BE2C (cell line): Measurements from ENCODE around the gene SCD.
A peak's percentile ranks its signal among the peaks of the same experiment; 100 is the strongest.

Experiments used
- DNase-seq: peaks from one replicate; pipeline ENCODE4 v3.0.0-alpha.2; 2020
- H3K27me3 ChIP-seq: fragments of 250-450 bp; sonication (Bioruptor Pico); 2 replicates; pipeline ENCODE4 v1.5.1; 2020; ENCODE audit warnings: mild to moderate bottlenecking
- H3K36me3 ChIP-seq: fragments of 250-450 bp; sonication (Bioruptor Pico); 2 replicates; pipeline ENCODE4 v1.5.1; 2020; ENCODE audit warnings: mild to moderate bottlenecking
- H3K4me1 ChIP-seq: fragments of 250-450 bp; sonication (Bioruptor Pico); 2 replicates; pipeline ENCODE4 v1.5.1; 2020
- H3K4me3 ChIP-seq: 2 replicates; pipeline ENCODE4 v1.5.1; 2011; ENCODE audit warnings: low read depth, low read length
- H3K9me3 ChIP-seq: fragments of 250-450 bp; sonication (Bioruptor Pico); 2 replicates; pipeline ENCODE4 v1.5.1; 2020
- TF ChIP-seq, protein P1 (sequence below): IDR thresholded peaks from 2 replicates; pipeline ENCODE4 v1.5.1; 2012; ENCODE audit warnings: mild to moderate bottlenecking, low read depth, low read length

SCD gene

DNA sequence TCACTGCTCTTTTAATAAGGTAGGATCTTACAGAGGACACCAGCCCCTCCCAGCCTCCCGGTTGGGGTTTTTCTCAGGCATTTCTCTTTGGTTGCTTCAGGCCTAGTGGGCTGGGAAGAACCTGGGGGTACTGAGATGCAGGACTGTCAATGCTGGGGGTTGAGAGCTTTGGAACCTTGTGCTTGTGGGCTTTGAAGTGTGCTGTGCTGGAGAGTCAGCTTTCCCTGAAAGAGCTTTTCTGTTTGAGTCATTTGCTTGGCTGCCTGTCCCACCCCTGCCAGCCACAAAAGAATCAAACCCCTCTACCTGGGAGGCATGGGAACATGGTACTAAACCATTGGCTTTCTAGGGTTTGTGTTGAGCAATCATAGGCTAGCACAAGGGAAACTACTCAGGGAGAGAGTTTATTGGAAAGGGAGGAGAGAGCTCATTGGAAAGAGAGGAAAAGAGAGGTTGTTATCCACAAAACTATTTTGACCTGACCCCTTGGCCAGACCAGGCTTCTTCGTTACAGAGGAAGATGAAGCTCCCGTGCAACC lies 1.4 kb downstream of the SCD start:
- DNase-seq, result no peak
- peak overlapping the region; percentile 97 for H3K4me3 ChIP-seq
- H3K27me3 ChIP-seq, result no peaks in the 10 kb centered on the region
- H3K36me3 ChIP-seq, result peaks cover 59% of the 10 kb centered on the region
- H3K9me3 ChIP-seq, result no peaks in the 10 kb centered on the region
- H3K4me1 ChIP-seq, result peaks cover 5% of the 10 kb centered on the region
- TF ChIP-seq, protein P1, sequence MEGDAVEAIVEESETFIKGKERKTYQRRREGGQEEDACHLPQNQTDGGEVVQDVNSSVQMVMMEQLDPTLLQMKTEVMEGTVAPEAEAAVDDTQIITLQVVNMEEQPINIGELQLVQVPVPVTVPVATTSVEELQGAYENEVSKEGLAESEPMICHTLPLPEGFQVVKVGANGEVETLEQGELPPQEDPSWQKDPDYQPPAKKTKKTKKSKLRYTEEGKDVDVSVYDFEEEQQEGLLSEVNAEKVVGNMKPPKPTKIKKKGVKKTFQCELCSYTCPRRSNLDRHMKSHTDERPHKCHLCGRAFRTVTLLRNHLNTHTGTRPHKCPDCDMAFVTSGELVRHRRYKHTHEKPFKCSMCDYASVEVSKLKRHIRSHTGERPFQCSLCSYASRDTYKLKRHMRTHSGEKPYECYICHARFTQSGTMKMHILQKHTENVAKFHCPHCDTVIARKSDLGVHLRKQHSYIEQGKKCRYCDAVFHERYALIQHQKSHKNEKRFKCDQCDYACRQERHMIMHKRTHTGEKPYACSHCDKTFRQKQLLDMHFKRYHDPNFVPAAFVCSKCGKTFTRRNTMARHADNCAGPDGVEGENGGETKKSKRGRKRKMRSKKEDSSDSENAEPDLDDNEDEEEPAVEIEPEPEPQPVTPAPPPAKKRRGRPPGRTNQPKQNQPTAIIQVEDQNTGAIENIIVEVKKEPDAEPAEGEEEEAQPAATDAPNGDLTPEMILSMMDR, result no peak

DNA sequence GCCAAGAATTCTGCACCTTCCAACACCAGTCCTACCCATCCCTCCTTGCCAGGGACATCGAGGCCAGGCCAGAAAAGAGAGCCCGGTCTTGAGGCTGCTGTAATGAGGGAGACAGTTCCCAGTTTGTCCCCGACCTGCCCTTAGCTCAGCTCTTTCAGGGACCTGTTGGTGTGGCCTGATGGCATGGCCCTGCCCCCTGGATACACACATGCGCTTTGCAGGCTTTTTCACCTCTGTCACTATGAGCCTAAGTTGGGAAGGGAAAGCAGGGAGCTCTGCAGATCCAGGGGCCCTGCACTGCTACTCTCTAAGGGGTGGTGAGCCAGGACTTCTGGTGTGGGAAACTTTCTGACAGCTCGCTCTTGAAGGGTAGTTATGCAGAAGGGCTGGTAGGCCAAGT lies 2.1 kb downstream of the SCD start:
- no peak for DNase-seq
- Histone ChIP-seq H3K4me1 (peaks cover 8% of the 10 kb centered on the region), H3K9me3 (no peaks in the 10 kb centered on the region), H3K4me3 (peak overlapping the region; percentile 97), H3K27me3 (no peaks in the 10 kb centered on the region), H3K36me3 (peaks cover 65% of the 10 kb centered on the region)
- TF ChIP-seq, protein P1, result no peak

DNA sequence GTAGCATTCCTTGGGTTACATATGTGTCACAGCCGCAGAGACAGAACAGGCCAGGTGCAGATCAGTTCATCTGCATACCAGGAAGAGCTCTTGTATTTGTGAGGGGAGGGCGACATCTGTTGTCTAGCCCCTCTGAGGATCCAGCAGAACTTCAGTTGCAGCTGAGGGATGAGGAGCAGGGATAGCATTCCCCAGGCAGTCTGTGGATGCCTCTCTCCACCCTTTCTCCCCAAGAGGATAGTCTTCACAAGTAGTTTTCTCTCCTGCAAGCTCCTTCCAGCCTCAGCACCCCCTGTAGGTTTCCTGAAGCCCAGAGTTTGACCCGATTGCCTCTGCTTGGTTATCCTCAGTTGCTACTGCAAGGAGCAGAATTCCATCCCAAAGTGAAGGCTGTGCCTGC lies 2.6 kb downstream of the SCD start:
- H3K36me3 ChIP-seq, result peaks cover 71% of the 10 kb centered on the region
- DNase-seq, result no peak
- TF ChIP-seq, protein P1, result no peak
- H3K9me3 ChIP-seq, result no peaks in the 10 kb centered on the region
- no peaks in the 10 kb centered on the region for H3K27me3 ChIP-seq
- H3K4me3 ChIP-seq, result peak overlapping the region; percentile 97
- peaks cover 9% of the 10 kb centered on the region for H3K4me1 ChIP-seq

DNA sequence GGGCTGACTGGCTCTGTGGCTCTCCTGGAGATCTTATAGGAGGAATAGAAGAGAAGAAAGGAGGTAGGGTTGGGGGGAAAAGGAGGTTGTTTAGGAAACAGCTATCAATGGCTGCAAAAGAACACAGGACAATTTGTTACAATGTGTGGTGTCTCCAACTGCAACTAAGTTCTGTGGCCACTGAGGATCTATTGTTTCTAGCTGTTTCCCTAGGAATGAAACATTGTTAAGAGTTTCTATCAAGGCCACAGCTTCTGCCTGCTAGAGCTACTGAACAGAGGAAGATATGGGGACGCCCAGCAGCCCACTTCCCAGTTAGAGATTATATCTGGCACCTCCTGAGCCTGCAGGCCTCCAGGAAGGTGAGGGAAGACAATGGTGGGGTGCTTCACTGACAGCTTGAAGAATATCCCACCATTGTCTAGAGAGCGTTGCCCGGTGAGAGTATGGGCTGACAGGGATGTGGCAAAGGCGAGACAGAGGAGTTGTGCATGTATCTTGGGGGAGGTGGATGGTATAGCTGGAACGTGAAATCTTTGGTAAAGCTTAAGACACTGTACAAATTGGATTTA lies 4.0 kb downstream of the SCD start:
- TF ChIP-seq, protein P1, result no peak
- H3K36me3 ChIP-seq, result peaks cover 84% of the 10 kb centered on the region
- H3K9me3 ChIP-seq, result no peaks in the 10 kb centered on the region
- DNase-seq, result no peak
- no peaks in the 10 kb centered on the region for H3K27me3 ChIP-seq
- peak overlapping the region; percentile 97 for H3K4me3 ChIP-seq
- peaks cover 9% of the 10 kb centered on the region for H3K4me1 ChIP-seq

DNA sequence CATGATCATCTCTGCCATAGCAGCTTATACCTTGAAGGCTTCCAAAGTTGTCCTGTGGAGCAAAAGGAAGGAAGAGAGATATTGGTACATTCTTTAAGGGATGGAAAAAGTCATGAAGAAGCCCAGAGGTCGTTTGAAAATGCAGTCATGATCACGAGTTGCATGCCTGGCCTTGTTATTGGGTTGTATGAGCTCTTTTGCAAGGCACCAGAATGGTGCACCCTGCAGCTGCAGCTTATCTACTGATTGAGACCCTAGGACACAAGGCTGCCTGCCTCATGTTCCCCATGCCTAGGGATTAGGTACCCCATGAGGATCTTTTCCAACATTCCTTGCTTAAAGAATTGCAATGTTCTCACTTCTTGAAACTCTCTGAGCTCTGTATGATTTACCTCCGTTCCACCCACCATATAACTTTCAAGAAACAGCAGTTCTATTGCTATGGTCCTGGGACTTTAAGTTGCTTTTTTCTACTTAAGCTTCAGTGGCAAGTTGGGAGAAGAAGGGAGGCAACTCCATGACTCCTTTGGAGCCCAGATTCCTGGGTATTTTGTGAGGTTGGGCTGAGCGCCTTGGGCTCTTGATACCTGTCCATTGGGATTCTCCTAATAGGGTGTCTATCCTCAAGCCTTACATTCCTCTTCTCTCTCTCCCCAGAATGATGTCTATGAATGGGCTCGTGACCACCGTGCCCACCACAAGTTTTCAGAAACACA lies 6.9 kb downstream of the SCD start:
- no peak for DNase-seq
- Histone ChIP-seq H3K27me3 (no peaks in the 10 kb centered on the region), H3K4me3 (no peak overlapping the region), H3K4me1 (peaks cover 14% of the 10 kb centered on the region), H3K9me3 (no peaks in the 10 kb centered on the region), H3K36me3 (peaks cover 99% of the 10 kb centered on the region)
- TF ChIP-seq, protein P1, result no peak

DNA sequence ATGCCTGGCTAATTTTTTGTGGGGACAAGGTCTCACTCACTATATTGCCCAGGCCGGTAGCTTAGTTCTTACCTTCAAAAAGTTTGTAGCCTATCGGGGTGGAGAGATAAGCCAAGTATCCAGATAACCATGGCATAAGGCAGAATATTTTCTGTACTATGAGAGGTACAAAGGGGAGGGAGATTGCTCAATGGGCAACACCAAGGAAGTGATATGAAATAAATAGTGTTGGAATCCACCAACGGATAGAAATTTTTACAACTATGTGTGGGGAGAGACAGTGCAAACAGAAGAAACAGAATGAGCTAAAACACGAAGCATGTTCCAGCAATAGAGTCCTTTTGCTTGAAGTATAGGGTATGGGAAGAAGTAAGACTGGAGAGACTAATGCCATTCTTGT lies 8.1 kb downstream of the SCD start:
- no peak for DNase-seq
- Histone ChIP-seq H3K9me3 (no peaks in the 10 kb centered on the region), H3K4me3 (no peak overlapping the region), H3K36me3 (peaks cover 99% of the 10 kb centered on the region), H3K27me3 (no peaks in the 10 kb centered on the region), H3K4me1 (peaks cover 22% of the 10 kb centered on the region)
- TF ChIP-seq, protein P1, result no peak
